Stimulated activated CD8-positive, alpha-beta memory T cell treated with anti-CD3 and anti-CD28 coated beads, Interleukin-15, amount 100 ng/mL, for 48 hours (primary cell): ENCODE measurements around the gene AKIRIN2.
"Not testable (repeated sequence)": the region's sequence is repeated elsewhere in the genome, so short reads cannot be mapped to it uniquely, and the experiment has no call there.

Experiments
- DNase-seq, 2 donors: peaks; one replicate each; pipeline ENCODE4 v3.0.0-alpha.2; 2020; ENCODE audit warnings: low read depth in 2 of 2

AKIRIN2 gene

DNA sequence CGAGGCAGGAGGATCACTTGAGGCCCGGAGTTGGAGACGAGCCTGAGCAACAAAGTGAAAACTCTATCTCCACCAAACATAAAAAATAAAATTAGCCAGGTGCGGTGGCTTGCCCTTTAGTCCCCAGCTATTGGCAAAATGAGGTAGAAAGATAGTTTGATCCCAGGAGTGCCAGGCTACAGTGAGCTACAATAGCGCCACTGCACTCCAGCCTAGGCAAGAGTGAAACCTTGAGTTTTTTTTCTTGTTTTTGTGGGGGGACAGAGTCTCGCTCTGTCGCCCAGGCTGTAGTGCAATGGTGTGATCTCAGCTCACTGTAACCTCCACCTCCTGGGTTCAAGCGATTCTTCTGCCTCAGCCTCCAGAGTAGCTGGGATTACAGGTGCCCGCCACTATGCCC is 14.1 kb downstream of the AKIRIN2 start:
- not testable (repeated sequence) for DNase-seq

DNA sequence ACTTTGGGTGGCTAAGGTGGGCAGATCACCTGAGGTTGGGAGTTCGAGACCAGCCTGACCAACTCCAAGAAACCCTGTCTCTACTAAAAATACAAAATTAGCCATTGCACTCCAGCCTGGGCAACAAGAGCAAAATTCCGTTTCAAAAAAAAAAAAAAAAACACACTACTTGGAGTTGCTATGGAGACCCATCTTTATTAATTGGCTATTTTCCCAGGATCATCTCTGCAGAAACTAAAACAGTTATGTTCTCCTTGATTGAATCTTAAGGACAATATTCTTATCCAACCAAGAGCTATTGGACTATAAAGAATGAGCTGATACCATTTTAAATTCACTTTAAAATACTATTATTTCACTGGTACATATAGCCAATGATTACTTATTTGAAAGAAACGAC is 14.7 kb downstream of the AKIRIN2 start:
- no peak for DNase-seq

DNA sequence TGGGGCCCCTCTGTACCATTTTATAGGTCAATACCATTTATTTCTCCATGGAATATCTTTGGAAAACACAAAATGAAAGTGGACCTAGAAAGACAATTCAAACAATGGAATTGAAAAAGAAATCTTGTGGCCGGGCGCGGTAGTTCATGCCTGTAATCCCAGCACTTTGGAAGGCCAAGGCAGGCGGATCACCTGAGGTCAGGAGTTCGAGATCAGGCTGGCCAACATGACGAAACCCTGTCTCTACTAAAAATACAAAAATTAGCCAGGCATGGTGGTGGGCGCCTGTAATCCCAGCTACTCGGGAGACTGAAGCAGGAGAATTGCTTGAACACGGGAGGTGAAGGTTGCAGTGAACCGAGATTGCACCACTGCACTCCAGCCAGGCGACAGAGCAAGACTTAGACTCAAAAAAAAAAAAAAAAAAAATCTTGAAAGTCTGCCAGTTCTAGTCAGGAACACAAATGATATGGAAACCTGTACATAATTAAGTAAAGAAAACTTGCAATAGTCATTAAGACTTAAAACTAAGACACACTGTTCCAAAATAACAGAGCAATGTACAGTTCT is 15.3 kb downstream of the AKIRIN2 start:
- not testable (repeated sequence) for DNase-seq

DNA sequence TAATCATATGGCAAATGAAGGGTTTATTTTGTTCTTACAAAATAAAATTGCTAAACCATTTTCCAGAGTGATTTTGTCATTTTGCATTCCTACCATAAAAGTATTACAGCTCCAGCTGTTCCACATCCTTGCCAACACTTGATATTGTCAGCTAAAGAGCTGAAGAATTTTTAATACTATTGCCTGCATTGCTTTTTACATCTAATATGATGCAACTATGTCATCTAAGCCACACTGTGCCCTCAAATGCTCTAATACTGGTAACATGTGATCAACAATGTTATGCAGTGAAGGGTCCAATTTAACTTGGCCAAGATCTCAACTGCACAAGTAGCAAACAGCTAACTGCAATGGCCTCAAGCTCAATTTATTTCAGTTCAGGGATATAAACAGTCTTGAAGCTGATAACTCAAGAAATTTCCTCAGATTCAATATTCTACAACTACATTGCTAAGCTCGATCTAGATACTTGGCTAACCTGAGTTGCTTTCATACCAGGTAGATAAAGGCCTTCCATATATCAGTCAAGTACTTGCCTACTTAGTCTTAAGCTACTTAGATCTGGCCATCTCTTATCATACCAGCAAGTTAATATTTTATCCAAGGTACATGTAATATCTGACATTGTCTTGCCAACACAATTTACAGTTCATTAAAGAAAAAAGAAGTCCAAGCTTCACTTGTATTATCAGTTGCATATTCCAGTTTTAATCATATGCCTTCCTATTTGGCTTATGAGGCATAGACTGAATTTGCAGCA is 17.0 kb downstream of the AKIRIN2 start:
- no peak for DNase-seq

DNA sequence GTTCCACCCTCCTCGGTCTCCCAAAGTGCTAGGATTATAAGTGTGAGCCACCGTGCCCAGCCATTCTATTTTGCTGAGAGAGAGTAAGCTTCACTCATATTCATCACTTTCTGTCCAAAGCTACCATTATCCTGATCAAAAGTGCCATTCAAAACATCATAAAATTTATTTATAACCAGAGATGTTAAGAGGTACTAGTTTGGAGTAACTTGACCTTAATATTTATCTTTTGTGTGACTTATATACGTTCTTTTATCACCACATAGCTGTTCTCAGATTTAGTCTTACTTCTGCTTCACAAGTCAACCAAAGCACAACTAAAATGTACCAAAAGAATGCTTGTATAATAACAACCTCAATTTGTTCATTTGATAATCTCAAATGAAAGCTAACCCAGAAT is 18.1 kb downstream of the AKIRIN2 start:
- DNase-seq: no peak

DNA sequence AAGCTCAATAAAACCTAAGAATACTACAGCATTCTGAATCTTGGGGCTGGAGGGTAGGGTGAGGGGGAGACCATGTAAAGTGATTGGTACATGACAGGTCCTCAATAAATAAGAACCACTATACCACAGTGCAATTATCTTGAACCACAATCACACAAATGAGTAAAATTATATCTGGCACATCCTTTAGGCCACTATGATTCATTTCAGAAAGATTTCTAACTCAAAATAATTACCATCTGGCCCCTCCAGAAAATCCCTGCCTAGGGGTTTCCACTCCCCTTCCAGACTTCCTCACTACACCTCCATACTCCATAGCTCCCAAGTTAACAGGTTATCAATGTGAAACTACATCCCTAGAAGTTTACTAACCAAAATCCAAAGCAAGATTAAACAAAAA is 19.7 kb downstream of the AKIRIN2 start:
- no peak for DNase-seq

DNA sequence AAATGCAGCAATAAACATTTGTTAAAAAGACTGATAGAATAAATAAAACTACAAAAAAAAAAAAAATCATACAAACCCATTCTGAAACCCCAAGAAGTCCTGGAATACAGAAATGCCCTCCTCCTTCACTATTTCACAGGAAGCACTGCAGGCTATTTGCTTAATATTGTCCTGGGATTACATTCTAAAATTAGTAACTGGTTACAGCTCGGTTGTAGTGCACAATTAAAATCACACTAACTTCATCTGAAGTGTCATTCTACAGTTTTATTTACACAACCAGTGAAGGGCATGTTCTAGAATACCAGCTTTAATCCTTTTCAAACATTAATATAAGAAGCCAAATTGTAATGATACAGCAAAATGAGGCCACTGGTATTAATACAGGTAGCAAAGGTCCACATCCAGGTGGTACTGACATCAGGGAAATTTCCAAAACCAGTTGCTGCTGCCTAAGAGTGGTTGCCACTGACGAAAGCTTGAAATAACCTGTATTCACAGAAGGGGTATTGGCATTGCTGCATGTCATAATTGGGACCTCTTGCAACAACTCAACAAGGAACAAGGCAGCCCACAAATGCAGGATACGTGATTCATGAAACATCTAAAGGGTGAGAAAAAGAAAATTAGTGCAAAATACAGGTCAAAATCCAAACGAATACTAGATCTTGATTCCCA is 26.9 kb downstream of the AKIRIN2 start:
- no peak for DNase-seq

DNA sequence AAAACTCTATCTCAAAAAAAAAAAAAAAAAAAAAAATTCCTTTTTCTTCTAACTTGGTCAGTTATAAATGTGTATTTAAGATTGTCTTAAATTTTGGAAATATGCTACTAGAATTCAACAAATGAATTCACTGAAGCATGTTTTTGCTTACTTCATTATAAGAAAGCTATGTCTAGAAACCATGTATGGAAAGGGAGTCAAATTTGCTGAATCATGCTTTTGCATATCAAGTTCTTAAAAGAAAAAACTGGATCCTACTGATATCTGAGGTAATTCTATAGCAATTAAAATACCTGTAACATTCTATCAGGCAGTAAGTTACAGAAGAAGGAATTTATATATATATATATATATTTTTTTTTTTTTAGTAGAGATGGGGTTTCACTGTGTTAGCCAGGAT is 27.7 kb downstream of the AKIRIN2 start:
- no peak for DNase-seq

DNA sequence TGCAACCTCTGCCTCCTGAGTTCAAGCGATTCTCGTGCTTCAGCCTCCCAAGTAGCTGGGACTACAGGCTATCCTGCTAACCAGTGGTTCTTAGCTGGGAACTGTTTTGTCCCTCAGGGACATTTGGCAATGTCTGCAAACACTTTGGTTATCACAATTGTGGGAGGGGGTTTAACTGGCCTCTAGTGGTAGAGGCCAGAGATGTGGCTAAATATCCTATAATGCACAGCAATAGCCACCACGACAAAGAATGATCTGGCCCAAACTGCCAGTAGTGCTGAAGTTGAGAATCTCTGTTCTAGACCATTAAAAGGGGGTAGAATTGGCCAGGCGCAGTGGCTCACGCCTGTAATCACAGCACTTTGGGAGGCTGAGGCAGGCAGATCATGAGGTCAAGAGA is 28.8 kb downstream of the AKIRIN2 start:
- DNase-seq: no peak

DNA sequence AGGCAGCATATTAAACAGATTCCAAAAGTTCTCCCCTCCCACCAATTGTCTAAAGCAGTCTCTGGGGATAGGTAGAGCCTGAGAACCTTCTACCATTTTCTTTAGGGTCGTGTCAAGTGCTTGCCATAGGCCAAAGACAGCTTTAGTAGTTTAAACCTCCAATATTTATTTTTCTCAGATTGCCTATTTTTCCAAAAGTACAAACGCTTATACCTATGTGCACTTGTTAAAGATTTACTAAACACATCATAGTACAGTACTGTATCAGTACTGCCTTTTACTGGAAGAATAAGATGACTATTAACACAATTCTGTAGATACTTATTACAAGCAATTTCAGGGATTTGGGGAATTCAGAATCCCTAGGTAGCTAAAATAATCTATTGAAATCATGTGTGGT is 29.4 kb downstream of the AKIRIN2 start:
- DNase-seq: no peak

DNA sequence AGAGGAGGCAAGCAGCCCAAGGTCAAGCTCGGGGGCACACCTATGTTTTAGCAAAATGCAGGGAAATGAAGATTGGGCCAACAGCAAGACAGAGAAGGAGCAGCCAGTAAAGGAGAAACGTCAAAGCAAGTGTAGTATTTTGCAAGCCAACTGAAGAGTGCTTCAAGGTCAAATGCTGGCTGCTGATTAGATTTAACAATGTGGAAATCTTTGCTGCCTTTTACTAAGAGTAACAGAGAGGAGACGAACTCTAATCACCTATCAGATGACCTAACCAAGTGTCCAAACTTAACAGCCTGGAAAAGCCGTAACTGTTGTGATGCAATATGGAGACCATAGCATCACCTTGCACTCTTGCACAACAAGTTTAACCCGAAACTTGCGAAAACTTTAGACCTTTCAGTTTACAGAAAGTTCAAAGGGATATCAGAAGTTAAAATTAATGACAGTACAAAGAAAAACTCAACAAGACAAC is 30.4 kb downstream of the AKIRIN2 start:
- no peak for DNase-seq

DNA sequence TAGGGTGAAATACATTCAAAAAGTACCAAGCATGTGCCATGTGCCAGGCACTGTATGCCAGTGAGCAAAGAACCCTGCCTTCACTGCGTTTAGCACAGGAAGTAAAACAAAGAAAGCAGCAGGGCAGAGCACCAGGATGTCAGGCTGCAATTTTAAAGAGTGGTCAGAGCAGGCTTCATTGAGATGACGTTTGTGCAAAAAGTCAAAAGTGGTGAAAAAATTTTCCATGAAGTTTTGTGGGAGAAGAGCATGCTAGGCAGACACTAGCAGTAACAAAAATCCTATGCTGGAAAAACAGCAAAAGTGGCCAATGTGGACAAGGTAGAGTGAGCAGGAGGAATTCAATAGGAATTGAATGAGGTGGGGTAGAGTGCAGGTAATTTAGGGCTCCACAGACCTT is 31.3 kb downstream of the AKIRIN2 start:
- DNase-seq: no peak

DNA sequence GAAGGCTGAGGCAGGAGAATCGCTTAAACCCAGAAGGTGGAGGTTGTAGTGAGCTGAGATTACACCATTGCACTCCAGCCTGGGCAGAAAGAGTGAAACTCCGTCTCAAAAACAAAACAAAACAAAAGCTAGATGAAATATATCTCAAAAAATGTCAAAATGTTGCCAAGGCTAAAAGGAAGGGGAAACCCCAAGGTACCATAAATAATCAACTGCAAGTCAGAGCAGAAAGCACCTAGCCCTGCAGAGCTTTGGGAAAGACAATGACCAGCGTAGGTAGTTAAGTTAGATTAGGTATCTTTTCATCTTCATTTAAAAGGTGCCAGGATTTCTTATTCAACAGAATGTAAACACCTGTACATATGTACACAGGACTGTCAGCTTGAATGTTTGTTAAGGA is 33.0 kb downstream of the AKIRIN2 start:
- DNase-seq: no peak

DNA sequence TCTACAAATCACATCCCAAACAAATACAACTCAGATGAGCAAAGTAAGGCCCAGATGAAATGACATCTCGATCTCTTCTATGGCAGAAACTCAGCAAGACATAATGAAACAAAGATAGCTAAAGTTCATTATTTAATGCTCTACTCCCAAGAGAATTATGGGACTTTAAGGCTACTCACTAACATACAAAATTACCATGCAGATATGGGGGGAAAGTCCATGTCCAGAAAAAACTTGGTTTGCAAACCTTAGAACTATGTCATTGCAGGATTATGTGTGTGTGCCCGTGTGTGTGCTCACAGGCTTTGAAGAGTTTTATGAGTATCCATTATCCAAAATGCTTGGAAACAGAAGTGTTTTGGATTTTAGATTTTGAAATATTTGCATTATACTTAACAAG is 34.0 kb downstream of the AKIRIN2 start:
- no peak for DNase-seq

DNA sequence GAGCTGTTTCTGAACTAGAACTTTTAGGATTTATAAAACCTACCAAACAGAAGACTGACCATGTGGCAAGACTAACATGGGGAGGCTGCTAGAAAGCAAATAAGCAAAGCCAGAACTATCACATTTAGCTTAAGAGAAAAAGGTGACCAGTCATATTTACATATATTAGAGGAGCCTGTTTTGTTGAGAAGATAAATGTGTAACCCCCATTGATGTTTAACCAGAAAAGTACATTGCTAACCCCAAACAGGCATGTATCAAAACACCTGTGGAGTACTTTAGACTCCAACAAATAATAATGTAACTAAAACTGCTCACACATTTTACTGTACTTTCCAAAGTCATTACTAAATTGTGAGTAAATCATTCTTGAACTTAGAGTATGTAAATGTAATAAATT is 35.0 kb downstream of the AKIRIN2 start:
- DNase-seq: no peak

DNA sequence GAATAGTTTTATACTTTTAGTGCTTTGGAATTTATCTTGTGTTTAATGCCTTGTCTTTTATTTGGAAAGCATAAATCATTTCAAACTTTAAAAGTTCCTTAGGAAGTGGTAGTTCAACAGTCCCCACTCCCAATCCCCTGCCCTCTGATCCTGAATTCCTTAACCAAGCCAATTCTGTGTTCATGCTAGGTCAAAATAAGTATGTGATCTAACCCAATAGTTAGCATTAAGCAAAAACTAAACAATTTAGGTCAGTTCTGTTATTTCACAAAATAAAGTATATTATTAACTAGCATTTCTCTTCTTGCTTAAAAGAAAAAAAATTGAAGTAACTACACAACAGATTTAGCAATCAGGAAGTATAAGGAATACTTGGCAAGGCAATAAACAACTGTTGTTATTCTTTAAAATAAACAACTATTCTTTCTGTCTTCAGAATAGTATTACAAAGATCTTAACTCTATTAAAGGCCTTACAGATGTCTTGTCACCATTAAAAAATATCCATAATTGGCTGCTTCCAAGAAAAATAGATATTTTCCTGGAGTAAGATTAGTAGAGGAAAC is 37.0 kb downstream of the AKIRIN2 start:
- DNase-seq: no peak

DNA sequence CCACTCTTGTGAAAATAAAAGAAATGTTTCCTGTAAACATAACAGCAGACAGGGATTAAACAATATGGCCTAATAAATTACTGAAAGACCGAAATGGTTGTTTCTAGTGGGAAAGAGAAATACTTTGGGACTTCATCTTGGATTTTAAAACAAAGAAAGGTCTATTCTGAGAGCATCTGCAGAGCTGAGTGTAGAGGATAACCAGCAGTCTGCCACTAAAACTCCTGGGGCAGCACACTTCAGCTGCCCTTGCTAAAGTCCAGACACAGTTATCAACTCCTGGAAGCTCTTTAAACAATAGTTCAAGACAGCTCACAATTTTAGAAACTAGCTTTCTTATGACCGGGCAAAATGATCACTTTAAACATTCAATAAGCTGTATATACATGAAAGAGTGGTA is 38.6 kb downstream of the AKIRIN2 start:
- no peak for DNase-seq

DNA sequence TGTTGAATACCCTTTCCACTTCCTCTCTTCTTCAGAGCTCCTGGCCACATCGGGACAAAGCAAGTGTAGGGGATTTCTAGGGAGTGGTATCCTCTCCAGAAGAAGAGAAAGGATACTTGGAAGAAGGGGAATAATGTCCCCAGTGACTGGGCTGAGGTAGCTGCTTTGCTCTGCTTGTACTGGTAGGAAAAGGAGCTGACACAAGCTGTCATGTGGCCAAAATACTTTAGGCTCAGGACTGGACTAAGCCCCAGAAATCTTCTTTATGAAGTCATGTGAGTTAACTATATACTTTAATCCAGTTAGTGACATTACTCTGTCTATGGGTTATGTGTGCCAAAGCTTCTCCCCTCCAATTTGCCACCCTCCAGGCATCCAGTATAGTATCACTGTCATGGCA is 40.5 kb downstream of the AKIRIN2 start:
- DNase-seq: no peak

DNA sequence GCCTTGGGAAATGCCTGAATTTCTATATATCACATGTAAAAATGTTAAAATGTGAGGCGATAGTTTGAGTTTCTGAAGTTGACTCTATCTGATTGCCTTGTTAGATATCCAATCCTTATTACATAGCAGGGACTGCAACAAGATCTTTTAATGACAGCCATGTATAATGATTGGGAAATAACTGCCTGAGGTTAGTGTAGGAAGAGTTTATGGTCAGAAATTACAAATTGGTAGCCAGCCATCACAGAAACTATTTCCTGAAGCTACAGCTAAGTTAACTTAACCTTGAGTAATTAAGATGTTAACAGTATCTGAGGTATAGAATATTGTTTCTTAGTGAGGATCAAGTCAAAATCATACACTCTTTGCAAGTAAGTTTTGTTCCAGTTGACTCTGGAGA is 41.0 kb downstream of the AKIRIN2 start:
- no peak for DNase-seq

DNA sequence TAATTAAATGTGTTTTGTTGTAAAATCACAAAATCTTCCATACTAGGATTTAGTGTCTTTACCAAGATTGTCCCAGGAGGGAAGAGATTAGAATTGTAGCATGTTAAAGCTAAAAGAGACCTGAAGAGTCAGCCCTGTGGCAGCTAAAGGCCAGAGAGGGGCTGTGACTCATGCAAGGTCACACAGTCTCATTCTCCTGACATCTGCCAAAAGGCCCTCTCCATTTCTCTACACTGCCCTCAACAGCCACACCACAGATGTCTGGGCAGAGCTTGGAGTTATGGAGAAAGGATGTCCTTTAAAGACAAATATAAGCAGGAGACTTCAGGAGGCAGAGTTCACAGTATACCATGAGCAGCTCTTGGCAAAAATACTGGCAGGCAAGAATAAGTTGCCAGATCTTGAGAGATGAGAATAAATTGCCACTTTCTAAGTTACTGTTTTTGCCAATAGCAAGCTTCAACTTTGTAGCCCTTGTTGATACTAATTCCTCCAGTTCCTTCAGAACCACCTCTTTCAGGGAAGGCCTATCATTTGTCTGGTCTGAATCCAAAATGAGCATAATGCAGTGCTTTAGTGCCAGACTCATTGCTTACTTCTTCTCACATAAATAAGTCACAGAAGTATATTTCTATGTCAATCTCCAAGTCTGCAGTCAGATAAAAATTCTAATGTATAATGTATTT is 41.7 kb downstream of the AKIRIN2 start:
- DNase-seq: no peak

DNA sequence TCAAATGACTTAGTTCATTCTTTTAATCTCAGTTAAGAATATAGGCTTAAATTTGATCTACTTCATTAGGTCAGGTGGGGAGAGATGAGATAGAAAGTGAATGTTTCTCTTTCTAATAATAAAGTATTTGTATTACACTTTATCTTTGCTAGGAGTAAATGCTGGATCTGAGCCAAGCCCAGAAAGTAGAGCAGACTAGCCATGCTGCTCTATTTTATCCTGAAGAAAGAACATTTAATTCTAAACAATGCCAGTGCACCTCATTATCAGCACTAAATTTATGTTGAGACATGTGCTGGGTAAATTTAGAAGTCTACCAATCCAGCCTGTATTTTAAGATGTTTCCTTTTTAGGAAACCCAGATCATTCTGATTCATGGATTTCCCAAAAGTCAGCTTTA is 43.5 kb downstream of the AKIRIN2 start:
- DNase-seq: no peak

DNA sequence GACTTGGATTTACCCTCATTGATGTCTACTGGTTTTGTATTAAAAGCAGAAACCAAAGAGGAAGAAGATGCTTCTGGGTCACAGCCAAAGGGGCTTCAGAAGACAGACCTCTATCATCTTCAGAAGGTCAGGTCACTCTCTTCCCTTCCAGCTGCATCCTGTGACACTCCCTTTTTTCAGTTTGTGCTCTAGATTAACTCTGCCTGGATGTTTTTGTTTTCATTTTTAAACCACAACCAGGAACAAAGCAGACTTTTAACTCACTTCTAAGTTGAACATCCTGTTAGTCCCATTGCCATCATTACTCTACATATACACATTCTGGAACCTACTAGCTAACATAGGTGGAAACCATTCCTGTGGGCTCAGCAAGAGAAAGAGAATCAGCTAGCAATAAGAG is 45.2 kb downstream of the AKIRIN2 start:
- DNase-seq: no peak
